Endothelial cell of umbilical vein (primary cell): ENCODE results near the gene THEM4.
"Not testable (repeated sequence)": the region's sequence is repeated elsewhere in the genome, so short reads cannot be mapped to it uniquely, and the experiment has no call there.

Source experiments
- CTCF ChIP-seq, 2 donors: IDR thresholded peaks; 1 replicate in 1 of 2; 2 replicates in 1 of 2; pipeline ENCODE4 v1.5.1; 2011; ENCODE audit warnings: low read length in 2 of 2, mild to moderate bottlenecking in 2 of 2, moderate library complexity in 2 of 2, control low read depth in 1 of 2, inconsistent platforms in 1 of 2, low read depth in 1 of 2; ENCODE audit not compliant: insufficient read depth in 1 of 2; ENCODE audit errors: extremely low read depth in 1 of 2
- EZH2 ChIP-seq: IDR thresholded peaks from 2 replicates; pipeline ENCODE4 v1.6.1; 2012; ENCODE audit warnings: borderline replicate concordance, low read depth, mild to moderate bottlenecking, moderate library complexity, low read length, inconsistent platforms; ENCODE audit not compliant: severe bottlenecking
- GATA2 ChIP-seq: IDR thresholded peaks from 2 replicates; pipeline ENCODE4 v1.7.0; 2011; ENCODE audit warnings: low read depth, mild to moderate bottlenecking, moderate library complexity, mixed read lengths, low read length; ENCODE audit not compliant: insufficient read length, insufficient read depth
- MAX ChIP-seq: IDR thresholded peaks from 2 replicates; pipeline ENCODE4 v1.6.1; 2011; ENCODE audit not compliant: insufficient read depth, insufficient read length
- POLR2A ChIP-seq: IDR thresholded peaks from 2 replicates; pipeline ENCODE4 v1.6.1; 2012; ENCODE audit warnings: low read depth, mild to moderate bottlenecking, control low read depth, low read length
- POLR2AphosphoS5 ChIP-seq: IDR thresholded peaks from 2 replicates; pipeline ENCODE4 v1.6.1; 2012; ENCODE audit warnings: low read depth, mild to moderate bottlenecking, control low read depth, low read length, moderate library complexity; ENCODE audit not compliant: insufficient read depth

GRCh38 chr1:151883898-151884297, 25.4 kb downstream of the THEM4 start:
- not testable (repeated sequence) for TF ChIP-seq POLR2A; CTCF (IDR thresholded peaks at IDR 0.05; ENCODE audit: extremely low read depth in 1 of 2, insufficient read depth in 1 of 2, low read depth in 1 of 2, low read length in 2 of 2); GATA2; EZH2; MAX; POLR2AphosphoS5
